H9 (cell line): ENCODE data around the gene F7. TPM values are rescaled to one million over a fixed set of nuclear protein-coding genes. Genes with fewer than 3 reads are reported as not detected.

ENCODE experiments used
- DNase-seq: peaks from one replicate; pipeline ENCODE4 v3.0.0-alpha.2; 2017
- H2AFZ ChIP-seq: one replicate; pipeline ENCODE4 v1.6.1; 2013; ENCODE audit warnings: mild to moderate bottlenecking, low read length, control low read depth, moderate library complexity
- H2AK5ac ChIP-seq: 2 replicates; pipeline ENCODE4 v1.6.1; 2013; ENCODE audit warnings: low read length, control low read depth, mixed read lengths; ENCODE audit not compliant: insufficient read length
- H2BK120ac ChIP-seq: one replicate; pipeline ENCODE4 v1.6.1; 2013; ENCODE audit warnings: low read depth, mild to moderate bottlenecking, low read length, control low read depth, inconsistent platforms; ENCODE audit not compliant: poor library complexity, severe bottlenecking
- H2BK12ac ChIP-seq: 2 replicates; pipeline ENCODE4 v1.6.1; 2013; ENCODE audit warnings: low read length, control low read depth, mixed read lengths, low read depth; ENCODE audit not compliant: insufficient read length
- H2BK15ac ChIP-seq: 2 replicates; pipeline ENCODE4 v1.6.1; 2013; ENCODE audit warnings: low read depth, low read length, control low read depth
- H2BK20ac ChIP-seq: one replicate; pipeline ENCODE4 v1.6.1; 2013; ENCODE audit warnings: low read depth, mild to moderate bottlenecking, low read length, control low read depth, inconsistent platforms; ENCODE audit not compliant: poor library complexity, severe bottlenecking
- H2BK5ac ChIP-seq: 2 replicates; pipeline ENCODE4 v1.6.1; 2013; ENCODE audit warnings: low read length, control low read depth, mixed read lengths; ENCODE audit not compliant: insufficient read length
- H3K14ac ChIP-seq: 2 replicates; pipeline ENCODE4 v1.6.1; 2013; ENCODE audit warnings: low read length, control low read depth; ENCODE audit not compliant: insufficient read depth
- H3K18ac ChIP-seq: 2 replicates; pipeline ENCODE4 v1.6.1; 2013; ENCODE audit warnings: low read depth, mild to moderate bottlenecking, mixed read lengths, low read length, control low read depth; ENCODE audit not compliant: insufficient read length
- H3K23ac ChIP-seq: 2 replicates; pipeline ENCODE4 v1.6.1; 2013; ENCODE audit warnings: low read length, control low read depth, mixed read lengths, low read depth; ENCODE audit not compliant: insufficient read length
- H3K23me2 ChIP-seq: 2 replicates; pipeline ENCODE4 v1.6.1; 2013; ENCODE audit warnings: low read depth, mild to moderate bottlenecking, mixed read lengths, low read length, control low read depth; ENCODE audit not compliant: insufficient read length, poor library complexity, severe bottlenecking
- H3K27ac ChIP-seq: 2 replicates; pipeline ENCODE4 v1.5.1; 2013; ENCODE audit warnings: low read length, control low read depth, mixed read lengths, low read depth; ENCODE audit not compliant: insufficient read length
- H3K27me3 ChIP-seq: 2 replicates; pipeline ENCODE4 v1.6.1; 2013; ENCODE audit warnings: low read length, control low read depth, inconsistent platforms; ENCODE audit not compliant: insufficient read depth
- H3K4ac ChIP-seq: 2 replicates; pipeline ENCODE4 v1.6.1; 2013; ENCODE audit warnings: low read depth, mild to moderate bottlenecking, control low read depth, inconsistent platforms, low read length, moderate library complexity
- H3K4me1 ChIP-seq: 2 replicates; pipeline ENCODE4 v1.6.1; 2013; ENCODE audit warnings: low read length, control low read depth, inconsistent platforms; ENCODE audit not compliant: insufficient read depth
- H3K4me2 ChIP-seq: 2 replicates; pipeline ENCODE4 v1.6.1; 2013; ENCODE audit warnings: low read length, control low read depth, mixed read lengths; ENCODE audit not compliant: insufficient read length, insufficient read depth
- H3K56ac ChIP-seq: 2 replicates; pipeline ENCODE4 v1.6.1; 2013; ENCODE audit warnings: low read depth, mild to moderate bottlenecking, mixed read lengths, low read length, control low read depth; ENCODE audit not compliant: insufficient read length
- H3K79me1 ChIP-seq: 2 replicates; pipeline ENCODE4 v1.6.1; 2013; ENCODE audit warnings: low read depth, mild to moderate bottlenecking, moderate library complexity, low read length, control low read depth, inconsistent platforms; ENCODE audit not compliant: insufficient read depth, poor library complexity, severe bottlenecking
- H3K79me2 ChIP-seq: 2 replicates; pipeline ENCODE4 v1.6.1; 2013; ENCODE audit warnings: low read length, control low read depth, inconsistent platforms; ENCODE audit not compliant: insufficient read depth
- H3K9ac ChIP-seq: 2 replicates; pipeline ENCODE4 v1.6.1; 2013; ENCODE audit warnings: low read length, control low read depth, mixed read lengths; ENCODE audit not compliant: insufficient read length; ENCODE audit errors: extremely low read depth
- H3K9me3 ChIP-seq: one replicate; pipeline ENCODE4 v1.6.1; 2013; ENCODE audit warnings: low read depth, low read length, inconsistent platforms; ENCODE audit not compliant: control insufficient read depth
- H3T11ph ChIP-seq: one replicate; pipeline ENCODE4 v1.6.1; 2013; ENCODE audit warnings: mild to moderate bottlenecking, low read length, control low read depth, inconsistent platforms
- H4K20me1 ChIP-seq: one replicate; pipeline ENCODE4 v1.6.1; 2013; ENCODE audit not compliant: control insufficient read depth, insufficient read length, insufficient read depth
- H4K5ac ChIP-seq: 2 replicates; pipeline ENCODE4 v1.6.1; 2013; ENCODE audit warnings: low read depth, mild to moderate bottlenecking, mixed read lengths, low read length, control low read depth; ENCODE audit not compliant: insufficient read length
- H4K8ac ChIP-seq: replicated peaks from 2 replicates; pipeline ENCODE4 v1.6.1; 2013; ENCODE audit warnings: low read length, control low read depth, mixed read lengths, low read depth; ENCODE audit not compliant: insufficient read length
- H4K91ac ChIP-seq: 2 replicates; pipeline ENCODE4 v1.6.1; 2013; ENCODE audit warnings: low read depth, mild to moderate bottlenecking, moderate library complexity, mixed read lengths, low read length, control low read depth; ENCODE audit not compliant: insufficient read length
- H3K27ac Mint-ChIP-seq, 3 experiments: 2 replicates in 2 of 3; 3 replicates in 1 of 3; pipeline ENCODE4 v1.8.0; 2020 to 2021; ENCODE audit warnings: mixed read lengths in 3 of 3, mild to moderate bottlenecking in 1 of 3, moderate library complexity in 1 of 3
- H3K27me3 Mint-ChIP-seq: 2 replicates; pipeline ENCODE4 v1.8.0; 2021; ENCODE audit warnings: low read depth, mild to moderate bottlenecking, moderate library complexity, mixed read lengths
- H3K36me3 Mint-ChIP-seq, 3 experiments: 2 replicates in 2 of 3; 3 replicates in 1 of 3; pipeline ENCODE4 v1.8.0; 2020 to 2021; ENCODE audit warnings: low read depth in 3 of 3, mixed read lengths in 3 of 3; ENCODE audit not compliant: insufficient read depth in 1 of 3
- H3K4me1 Mint-ChIP-seq, 2 experiments: 2 replicates each; pipeline ENCODE4 v1.8.0; 2020; ENCODE audit warnings: mixed read lengths in 2 of 2
- H3K4me3 Mint-ChIP-seq, 2 experiments: 2 replicates in 1 of 2; 3 replicates in 1 of 2; pipeline ENCODE4 v1.8.0; 2020 to 2021; ENCODE audit warnings: mild to moderate bottlenecking in 2 of 2, mixed read lengths in 2 of 2, moderate library complexity in 1 of 2
- H3K9me3 Mint-ChIP-seq, 2 experiments: 2 replicates in 1 of 2; 3 replicates in 1 of 2; pipeline ENCODE4 v1.8.0; 2020; ENCODE audit warnings: mild to moderate bottlenecking in 2 of 2, mixed read lengths in 2 of 2, moderate library complexity in 1 of 2
- WGBS: extraction: QIAGEN DNeasy Blood & Tissue Kit; methylation state at CpG from one replicate; pipeline ENCODE4 v1.1.7; 2013; ENCODE audit warnings: missing lambda C conversion rate, low lambda C conversion rate, mixed read lengths; ENCODE audit not compliant: insufficient read length; ENCODE audit errors: extremely low coverage; 5-methylcytosine and 5-hydroxymethylcytosine counted together
- total RNA-seq: library from RNA; stranded (reverse); gene quantifications from 2 replicates; pipeline ENCODE4 v1.2.1, GENCODE V29; 2021
- TF ChIP-seq, protein P1 (sequence below): fragments of 200-600 bp; sonication (generic); conservative IDR thresholded peaks from 3 replicates; pipeline ENCODE4 v1.8.0; 2021; ENCODE audit warnings: antibody characterized with exemption, mild to moderate bottlenecking

Gene F7
- total RNA-seq, 1 experiment from 2014 or later = 0.81 TPM

DNA sequence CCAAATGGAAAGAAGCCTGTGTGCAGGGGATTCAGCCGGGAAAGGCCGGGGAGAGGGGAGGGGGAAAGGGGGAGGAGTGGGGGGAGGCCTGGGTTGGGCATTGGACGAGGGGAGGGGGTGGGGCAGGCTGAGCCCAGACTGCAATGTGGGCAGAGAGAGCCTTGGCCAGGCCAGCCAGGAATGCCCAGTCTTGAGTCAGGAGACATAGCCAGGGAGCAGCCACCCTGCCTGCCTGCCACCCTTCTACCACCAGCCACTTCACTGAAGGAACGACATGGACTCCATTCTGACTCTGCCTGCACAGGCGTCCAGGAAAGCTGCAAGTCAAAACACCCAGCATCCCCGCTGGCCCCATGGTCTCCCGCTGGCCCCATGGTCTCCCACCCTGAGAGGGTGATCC lies 53.4 kb downstream of the F7 start:
- Histone ChIP-seq H3K14ac (no peak overlapping the region), H3K9me3 (no peaks in the 10 kb centered on the region), H3K79me1 (no peaks in the 10 kb centered on the region), H3K23me2 (no peaks in the 10 kb centered on the region), H4K20me1 (no peaks in the 10 kb centered on the region), H2BK120ac (no peak overlapping the region), H2BK20ac (no peak overlapping the region), H3K79me2 (no peaks in the 10 kb centered on the region), H2AFZ (no peak overlapping the region), H3K27ac (no peak overlapping the region), H3K23ac (no peak overlapping the region), H3K27me3 (no peaks in the 10 kb centered on the region), H2BK5ac (no peak overlapping the region), H2BK15ac (no peak overlapping the region), H3K56ac (no peak overlapping the region), H2AK5ac (no peak overlapping the region), H4K91ac (no peak overlapping the region), H3K4me1 (no peaks in the 10 kb centered on the region; the same call in 1 of the 2 replicates), H3K4me2 (no peak overlapping the region), H3K4ac (no peak overlapping the region), H2BK12ac (no peak overlapping the region), H3K9ac (no peak overlapping the region), H3K18ac (no peak overlapping the region), H4K8ac (no peak overlapping the region), H4K5ac (no peak overlapping the region), H3T11ph (no peak overlapping the region)
- Mint-ChIP-seq H3K4me1 (peaks cover 39 to 43% of the 10 kb centered on the region in 2 experiments), H3K9me3 (peaks cover 0 to 4% of the 10 kb centered on the region in 2 experiments; a peak in 2 of 5 replicates), H3K27me3 (peaks cover 29% of the 10 kb centered on the region), H3K27ac (0 out of 7 replicates have a peak overlapping the region, but pooled peaks of 1 of the 3 experiments have one; percentile 44), H3K4me3 (no peak overlapping the region; a peak in 1 of 5 replicates), H3K36me3 (peaks cover 0 to 4% (median 0%) of the 10 kb centered on the region in 3 experiments; a peak in 1 of 7 replicates)
- no CpG with 5 or more reads among the region's 7 CpGs for WGBS
- TF ChIP-seq, protein P1, sequence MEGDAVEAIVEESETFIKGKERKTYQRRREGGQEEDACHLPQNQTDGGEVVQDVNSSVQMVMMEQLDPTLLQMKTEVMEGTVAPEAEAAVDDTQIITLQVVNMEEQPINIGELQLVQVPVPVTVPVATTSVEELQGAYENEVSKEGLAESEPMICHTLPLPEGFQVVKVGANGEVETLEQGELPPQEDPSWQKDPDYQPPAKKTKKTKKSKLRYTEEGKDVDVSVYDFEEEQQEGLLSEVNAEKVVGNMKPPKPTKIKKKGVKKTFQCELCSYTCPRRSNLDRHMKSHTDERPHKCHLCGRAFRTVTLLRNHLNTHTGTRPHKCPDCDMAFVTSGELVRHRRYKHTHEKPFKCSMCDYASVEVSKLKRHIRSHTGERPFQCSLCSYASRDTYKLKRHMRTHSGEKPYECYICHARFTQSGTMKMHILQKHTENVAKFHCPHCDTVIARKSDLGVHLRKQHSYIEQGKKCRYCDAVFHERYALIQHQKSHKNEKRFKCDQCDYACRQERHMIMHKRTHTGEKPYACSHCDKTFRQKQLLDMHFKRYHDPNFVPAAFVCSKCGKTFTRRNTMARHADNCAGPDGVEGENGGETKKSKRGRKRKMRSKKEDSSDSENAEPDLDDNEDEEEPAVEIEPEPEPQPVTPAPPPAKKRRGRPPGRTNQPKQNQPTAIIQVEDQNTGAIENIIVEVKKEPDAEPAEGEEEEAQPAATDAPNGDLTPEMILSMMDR = no peak
- peak; percentile 34 for DNase-seq
